HCT116 (cell line): ENCODE data around the gene TWSG1. TPM values are rescaled to one million over a fixed set of nuclear protein-coding genes. Genes with fewer than 3 reads are reported as not detected.

Experiments used
- ATAC-seq: fragments of 200-7000 bp; cut with Tn5 transposase; 2 replicates; pipeline ENCODE4 v1.9.1; 2020; ENCODE audit warnings: mild to moderate bottlenecking, moderate library complexity
- BruUV-seq: library from RNA; stranded (reverse); fragments of 400-500 nt; replicated peaks from 2 replicates; lab custom pipeline; 2021; lab: Mats Ljungman, UMichigan
- CTCF ChIA-PET: fragments of 300-600 bp; sonication (Branson Sonifier 250); formaldehyde crosslinking; loops from one replicate; lab custom pipeline; 2021; ENCODE audit warnings: antibody characterized with exemption; lab: Charles Lee
- POLR2A ChIA-PET: fragments of 300-600, 350-600 bp; sonication (Branson Sonifier 250); formaldehyde crosslinking; loops from one replicate; lab custom pipeline; 2021; ENCODE audit warnings: antibody characterized with exemption; lab: Charles Lee
- RAD21 ChIA-PET, 2 experiments: fragments of 300-600 bp; sonication (Branson Sonifier 250); formaldehyde crosslinking; loops; one replicate each; lab custom pipeline; 2023; ENCODE audit warnings: low total read pairs in 2 of 2; ENCODE audit not compliant: uncharacterized antibody in 2 of 2, unreplicated experiment in 2 of 2, low non-redundant PET in 1 of 2; lab: Charles Lee
- DNase-seq: peaks from one replicate; pipeline ENCODE4 v3.0.0-alpha.2; 2010; ENCODE audit warnings: low read depth, low spot score
- H2AFZ ChIP-seq: fragments of 200-600 bp; shearing (Covaris generic), sonication (generic); 2 replicates; pipeline ENCODE4 v1.6.1; 2017; ENCODE audit warnings: low read depth, mixed run types, mixed read lengths, antibody characterized with exemption, low read length; ENCODE audit not compliant: poor library complexity, severe bottlenecking
- H3K27ac ChIP-seq: 2 replicates; pipeline ENCODE4 v1.5.1; 2012; ENCODE audit warnings: low read depth, low read length
- H3K27me3 ChIP-seq: fragments of 200-600 bp; sonication (generic); 2 replicates; pipeline ENCODE4 v1.6.1; 2016; ENCODE audit warnings: mixed run types, low read length, mixed read lengths; ENCODE audit not compliant: insufficient read depth
- H3K36me3 ChIP-seq, 2 experiments: fragments of 200-500 bp in 1 of 2; fragments of 200-600 bp in 1 of 2; sonication (Bioruptor generic) in 1 of 2; sonication (generic) in 1 of 2; 2 replicates each; pipeline versions ENCODE4 v1.5.1 to v1.6.1; 2014 to 2016; ENCODE audit warnings: low read length in 2 of 2, inconsistent platforms in 1 of 2, mixed read lengths in 1 of 2, mixed run types in 1 of 2; ENCODE audit not compliant: insufficient read depth in 2 of 2, control insufficient read depth in 1 of 2
- H3K4me1 ChIP-seq, 2 experiments: fragments of 200-600 bp in 1 of 2; sonication (generic) in 1 of 2; 2 replicates each; pipeline versions ENCODE4 v1.5.1 to v1.6.1; 2012 to 2017; ENCODE audit warnings: low read length in 2 of 2, inconsistent platforms in 1 of 2, mild to moderate bottlenecking in 1 of 2, mixed read lengths in 1 of 2, mixed run types in 1 of 2, moderate library complexity in 1 of 2; ENCODE audit not compliant: insufficient read depth in 2 of 2, control insufficient read depth in 1 of 2
- H3K4me2 ChIP-seq: fragments of 200-600 bp; sonication (generic); 2 replicates; pipeline ENCODE4 v1.6.1; 2017; ENCODE audit warnings: mixed run types, low read length, mixed read lengths
- H3K4me3 ChIP-seq, 2 experiments: fragments of 200-600 bp in 1 of 2; sonication (generic) in 1 of 2; replicated peaks in 1 of 2; 2 replicates each; pipeline ENCODE4 v1.5.1; 2011 to 2016; ENCODE audit warnings: low read length in 2 of 2, control low read depth in 1 of 2, low read depth in 1 of 2, mild to moderate bottlenecking in 1 of 2, mixed read lengths in 1 of 2, mixed run types in 1 of 2
- H3K79me2 ChIP-seq: fragments of 200-600 bp; sonication (generic); 2 replicates; pipeline ENCODE4 v1.6.1; 2017; ENCODE audit warnings: mild to moderate bottlenecking, mixed run types, low read length, moderate library complexity, mixed read lengths; ENCODE audit not compliant: insufficient read depth
- H3K9ac ChIP-seq: fragments of 200-600 bp; sonication (generic); 2 replicates; pipeline ENCODE4 v1.6.1; 2016; ENCODE audit warnings: low read length, mixed read lengths
- H3K9me2 ChIP-seq: fragments of 200-600 bp; sonication (generic), shearing (Covaris generic); 2 replicates; pipeline ENCODE4 v1.6.1; 2017; ENCODE audit warnings: mixed run types, mild to moderate bottlenecking, moderate library complexity; ENCODE audit not compliant: insufficient read depth
- H3K9me3 ChIP-seq, 2 experiments: fragments of 200-500 bp in 1 of 2; fragments of 200-600 bp in 1 of 2; sonication (Bioruptor generic) in 1 of 2; sonication (generic) in 1 of 2; 2 replicates each; pipeline ENCODE4 v1.6.1; 2014 to 2017; ENCODE audit warnings: low read length in 2 of 2, mixed read lengths in 2 of 2, inconsistent platforms in 1 of 2, low read depth in 1 of 2, mild to moderate bottlenecking in 1 of 2, mixed run types in 1 of 2, moderate library complexity in 1 of 2; ENCODE audit not compliant: control insufficient read depth in 1 of 2, insufficient read depth in 1 of 2
- H4K20me1 ChIP-seq: fragments of 200-600 bp; sonication (generic), shearing (Covaris generic); 2 replicates; pipeline ENCODE4 v1.6.1; 2017; ENCODE audit warnings: mixed run types, mild to moderate bottlenecking, moderate library complexity; ENCODE audit not compliant: insufficient read depth
- CBX3 ChIP-seq: IDR thresholded peaks from 2 replicates; pipeline ENCODE4 v1.6.1; 2012; ENCODE audit warnings: low read depth
- EGR1 ChIP-seq: IDR thresholded peaks from 2 replicates; pipeline ENCODE4 v1.6.1; 2012; ENCODE audit warnings: low read depth
- ELF1 ChIP-seq: IDR thresholded peaks from 2 replicates; pipeline ENCODE4 v1.6.1; 2012; ENCODE audit warnings: low read depth, borderline replicate concordance
- EZH2 ChIP-seq: fragments of 200-600 bp; sonication (generic); IDR thresholded peaks from 2 replicates; pipeline ENCODE4 v1.6.1; 2017; ENCODE audit warnings: antibody characterized with exemption, mixed run types
- POLR2A ChIP-seq: IDR thresholded peaks from 2 replicates; pipeline ENCODE4 v1.7.0; 2011; ENCODE audit warnings: borderline replicate concordance; ENCODE audit not compliant: insufficient read depth, insufficient read length; ENCODE audit errors: extremely low read depth
- POLR2AphosphoS5 ChIP-seq: IDR thresholded peaks from 2 replicates; pipeline ENCODE4 v1.6.1; 2011; ENCODE audit warnings: mild to moderate bottlenecking, low read depth, low read length, moderate library complexity
- RAD21 ChIP-seq: IDR thresholded peaks from 2 replicates; pipeline ENCODE4 v1.6.1; 2012; ENCODE audit warnings: low read depth, mild to moderate bottlenecking
- SP1 ChIP-seq: IDR thresholded peaks from 2 replicates; pipeline ENCODE4 v1.6.1; 2012; ENCODE audit warnings: low read depth
- SRF ChIP-seq: IDR thresholded peaks from 2 replicates; pipeline ENCODE4 v1.6.1; 2012; ENCODE audit warnings: low read depth
- TCF7L2 ChIP-seq: IDR thresholded peaks from 2 replicates; pipeline ENCODE4 v1.7.0; 2011; ENCODE audit warnings: borderline replicate concordance, inconsistent platforms; ENCODE audit not compliant: insufficient read depth, insufficient read length; ENCODE audit errors: extremely low read depth
- YY1 ChIP-seq: IDR thresholded peaks from 2 replicates; pipeline ENCODE4 v1.6.1; 2011; ENCODE audit warnings: low read length, low read depth, moderate library complexity, mild to moderate bottlenecking; ENCODE audit not compliant: insufficient replicate concordance; ENCODE audit errors: extremely low read depth
- ZFX ChIP-seq: fragments of 450-650 bp; IDR thresholded peaks from 2 replicates; pipeline ENCODE4 v1.6.1; 2017
- intact Hi-C: fragments of 100-400 bp; cut with micrococcal nuclease; formaldehyde crosslinking; loops from 2 replicates; pipeline ENCODE4 v1.10.0; 2022
- total RNA-seq: library from RNA; stranded (reverse); gene quantifications from one replicate; pipeline ENCODE4 v1.2.1, GENCODE V29; 2021; ENCODE audit not compliant: unreplicated experiment
- TF ChIP-seq, protein P1 (sequence below): IDR thresholded peaks from 2 replicates; pipeline ENCODE4 v1.6.1; 2012
- TF ChIP-seq, protein P2 (sequence below): IDR thresholded peaks from 2 replicates; pipeline ENCODE4 v1.6.1; 2012; ENCODE audit warnings: low read depth
- TF ChIP-seq, protein P3 (sequence below): IDR thresholded peaks from 2 replicates; pipeline ENCODE4 v1.6.1; 2012
- TF ChIP-seq, protein P4 (sequence below), 3 experiments: fragments of 200-600 bp in 1 of 3; sonication (generic) in 1 of 3; IDR thresholded peaks in 2 of 3; conservative IDR thresholded peaks in 1 of 3; 2 replicates each; pipeline ENCODE4 v1.5.1; 2012 to 2017; ENCODE audit warnings: low read depth in 2 of 3, low read length in 2 of 3, antibody characterized with exemption in 1 of 3, borderline replicate concordance in 1 of 3, control low read depth in 1 of 3, mild to moderate bottlenecking in 1 of 3, mixed read lengths in 1 of 3, mixed run types in 1 of 3, moderate library complexity in 1 of 3; ENCODE audit not compliant: insufficient read depth in 1 of 3

The TWSG1 gene
- total RNA-seq, 1 experiment from 2014 or later = 35.7 TPM

DNA sequence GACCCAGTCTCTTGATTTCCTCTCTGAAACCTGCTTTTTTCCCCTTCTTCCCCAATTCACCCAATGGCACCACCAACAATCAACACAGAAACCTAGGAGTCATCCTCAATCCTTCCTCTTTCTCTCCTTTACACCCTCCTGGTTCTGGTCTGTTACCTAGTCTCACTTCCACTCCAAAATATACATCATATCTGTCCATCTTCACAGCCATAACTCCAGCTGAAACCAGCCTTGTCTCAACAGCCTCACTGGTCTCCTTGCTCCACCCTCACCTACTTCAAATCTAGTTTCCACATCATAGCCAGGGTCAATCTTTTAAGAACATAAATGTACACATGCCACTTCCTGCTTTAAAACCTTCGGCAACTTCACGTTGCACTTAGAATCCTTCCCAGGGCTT is 11.8 kb upstream of the TWSG1 start:
- ATAC-seq = no peak
- CTCF ChIA-PET = no interaction called here
- intact Hi-C loops = no loop called here
- Histone ChIP-seq H3K27ac (no peak overlapping the region), H3K27me3 (no peaks in the 10 kb centered on the region), H3K9me3 (no peaks in the 10 kb centered on the region), H4K20me1 (no peaks in the 10 kb centered on the region), H3K36me3 (no peaks in the 10 kb centered on the region), H3K9me2 (no peaks in the 10 kb centered on the region), H3K79me2 (no peaks in the 10 kb centered on the region), H3K9ac (no peak overlapping the region), H3K4me3 (no peak overlapping the region), H3K4me2 (no peak overlapping the region), H2AFZ (no peak overlapping the region), H3K4me1 (no peaks in the 10 kb centered on the region)
- DNase-seq = no peak
- TF ChIP-seq POLR2A = no peak
- TF ChIP-seq, protein P1, sequence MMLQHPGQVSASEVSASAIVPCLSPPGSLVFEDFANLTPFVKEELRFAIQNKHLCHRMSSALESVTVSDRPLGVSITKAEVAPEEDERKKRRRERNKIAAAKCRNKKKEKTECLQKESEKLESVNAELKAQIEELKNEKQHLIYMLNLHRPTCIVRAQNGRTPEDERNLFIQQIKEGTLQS = no peak
- no peak for TF ChIP-seq YY1
- no peak for TF ChIP-seq RAD21
- TF ChIP-seq, protein P2, sequence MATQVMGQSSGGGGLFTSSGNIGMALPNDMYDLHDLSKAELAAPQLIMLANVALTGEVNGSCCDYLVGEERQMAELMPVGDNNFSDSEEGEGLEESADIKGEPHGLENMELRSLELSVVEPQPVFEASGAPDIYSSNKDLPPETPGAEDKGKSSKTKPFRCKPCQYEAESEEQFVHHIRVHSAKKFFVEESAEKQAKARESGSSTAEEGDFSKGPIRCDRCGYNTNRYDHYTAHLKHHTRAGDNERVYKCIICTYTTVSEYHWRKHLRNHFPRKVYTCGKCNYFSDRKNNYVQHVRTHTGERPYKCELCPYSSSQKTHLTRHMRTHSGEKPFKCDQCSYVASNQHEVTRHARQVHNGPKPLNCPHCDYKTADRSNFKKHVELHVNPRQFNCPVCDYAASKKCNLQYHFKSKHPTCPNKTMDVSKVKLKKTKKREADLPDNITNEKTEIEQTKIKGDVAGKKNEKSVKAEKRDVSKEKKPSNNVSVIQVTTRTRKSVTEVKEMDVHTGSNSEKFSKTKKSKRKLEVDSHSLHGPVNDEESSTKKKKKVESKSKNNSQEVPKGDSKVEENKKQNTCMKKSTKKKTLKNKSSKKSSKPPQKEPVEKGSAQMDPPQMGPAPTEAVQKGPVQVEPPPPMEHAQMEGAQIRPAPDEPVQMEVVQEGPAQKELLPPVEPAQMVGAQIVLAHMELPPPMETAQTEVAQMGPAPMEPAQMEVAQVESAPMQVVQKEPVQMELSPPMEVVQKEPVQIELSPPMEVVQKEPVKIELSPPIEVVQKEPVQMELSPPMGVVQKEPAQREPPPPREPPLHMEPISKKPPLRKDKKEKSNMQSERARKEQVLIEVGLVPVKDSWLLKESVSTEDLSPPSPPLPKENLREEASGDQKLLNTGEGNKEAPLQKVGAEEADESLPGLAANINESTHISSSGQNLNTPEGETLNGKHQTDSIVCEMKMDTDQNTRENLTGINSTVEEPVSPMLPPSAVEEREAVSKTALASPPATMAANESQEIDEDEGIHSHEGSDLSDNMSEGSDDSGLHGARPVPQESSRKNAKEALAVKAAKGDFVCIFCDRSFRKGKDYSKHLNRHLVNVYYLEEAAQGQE = no peak
- no peak for TF ChIP-seq EZH2
- no peak for TF ChIP-seq POLR2AphosphoS5
- TF ChIP-seq ZFX = no peak
- no peak for TF ChIP-seq TCF7L2
- TF ChIP-seq, protein P3, sequence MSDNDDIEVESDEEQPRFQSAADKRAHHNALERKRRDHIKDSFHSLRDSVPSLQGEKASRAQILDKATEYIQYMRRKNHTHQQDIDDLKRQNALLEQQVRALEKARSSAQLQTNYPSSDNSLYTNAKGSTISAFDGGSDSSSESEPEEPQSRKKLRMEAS = no peak
- no peak for TF ChIP-seq ELF1
- no peak for TF ChIP-seq EGR1
- TF ChIP-seq CBX3 = no peak
- TF ChIP-seq SP1 = no peak
- TF ChIP-seq SRF = no peak
- TF ChIP-seq, protein P4, sequence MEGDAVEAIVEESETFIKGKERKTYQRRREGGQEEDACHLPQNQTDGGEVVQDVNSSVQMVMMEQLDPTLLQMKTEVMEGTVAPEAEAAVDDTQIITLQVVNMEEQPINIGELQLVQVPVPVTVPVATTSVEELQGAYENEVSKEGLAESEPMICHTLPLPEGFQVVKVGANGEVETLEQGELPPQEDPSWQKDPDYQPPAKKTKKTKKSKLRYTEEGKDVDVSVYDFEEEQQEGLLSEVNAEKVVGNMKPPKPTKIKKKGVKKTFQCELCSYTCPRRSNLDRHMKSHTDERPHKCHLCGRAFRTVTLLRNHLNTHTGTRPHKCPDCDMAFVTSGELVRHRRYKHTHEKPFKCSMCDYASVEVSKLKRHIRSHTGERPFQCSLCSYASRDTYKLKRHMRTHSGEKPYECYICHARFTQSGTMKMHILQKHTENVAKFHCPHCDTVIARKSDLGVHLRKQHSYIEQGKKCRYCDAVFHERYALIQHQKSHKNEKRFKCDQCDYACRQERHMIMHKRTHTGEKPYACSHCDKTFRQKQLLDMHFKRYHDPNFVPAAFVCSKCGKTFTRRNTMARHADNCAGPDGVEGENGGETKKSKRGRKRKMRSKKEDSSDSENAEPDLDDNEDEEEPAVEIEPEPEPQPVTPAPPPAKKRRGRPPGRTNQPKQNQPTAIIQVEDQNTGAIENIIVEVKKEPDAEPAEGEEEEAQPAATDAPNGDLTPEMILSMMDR (IDR thresholded peaks at IDR 0.05 in 2 of 3, conservative IDR thresholded peaks at IDR 0.05 in 1 of 3; ENCODE audit: borderline replicate concordance in 1 of 3, insufficient read depth in 1 of 3, low read depth in 2 of 3, low read length in 2 of 3) = no peak
- no TSS peak for BruUV-seq
- RAD21 ChIA-PET = no interaction called here
- POLR2A ChIA-PET = no interaction called here
